ENCODE results near the gene UGGT1.

- TF ChIP-seq POLR2A (IDR thresholded peaks at IDR 0.05; ENCODE audit: low read depth, low read length) (no peak), POLR2AphosphoS5 (IDR thresholded peaks at IDR 0.05; ENCODE audit: low read depth, low read length) (no peak)
These were observed 6.2 kb upstream of the UGGT1 start for GRCh38 chr2:128084757-128085156.

Data from GM12892 (cell line).